ENCODE measurements around the gene BCL3.

BCL3 gene

GRCh38 chr19:44742330-44743061, 6.0 kb upstream of the BCL3 start:
- DNase-seq, result no peak

GRCh38 chr19:44744871-44745332, 3.6 kb upstream of the BCL3 start:
- no peak for DNase-seq

GRCh38 chr19:44745341-44745831, 3.1 kb upstream of the BCL3 start:
- no peak for DNase-seq

- no peak for DNase-seq
Measured at GRCh38 chr19:44745887-44746600, 2.5 kb upstream of the BCL3 start.

- DNase-seq, result no peak
Measured at GRCh38 chr19:44746616-44746945, 1.9 kb upstream of the BCL3 start.

GRCh38 chr19:44746946-44747738, 1.4 kb upstream of the BCL3 start:
- DNase-seq, result no peak

GRCh38 chr19:44747739-44748425, 626 bp upstream of the BCL3 start:
- no peak for DNase-seq

GRCh38 chr19:44749292-44749691, 784 bp downstream of the BCL3 start:
- DNase-seq, result no peak

- no peak for DNase-seq
Measured at GRCh38 chr19:44749994-44750393, 1.5 kb downstream of the BCL3 start.

GRCh38 chr19:44752123-44752815, 3.8 kb downstream of the BCL3 start:
- DNase-seq, result no peak

GRCh38 chr19:44752816-44753625, 4.5 kb downstream of the BCL3 start:
- no peak for DNase-seq

GRCh38 chr19:44753626-44753931, 5.1 kb downstream of the BCL3 start:
- DNase-seq, result no peak

- DNase-seq, result no peak
Measured at GRCh38 chr19:44753932-44754749, 5.6 kb downstream of the BCL3 start.

- DNase-seq, result no peak
Measured at GRCh38 chr19:44754750-44755080, 6.2 kb downstream of the BCL3 start.

- no peak for DNase-seq
Measured at GRCh38 chr19:44755219-44755618, 6.7 kb downstream of the BCL3 start.

- DNase-seq, result no peak
Measured at GRCh38 chr19:44756089-44756562, 7.6 kb downstream of the BCL3 start.

GRCh38 chr19:44757057-44757734, 8.7 kb downstream of the BCL3 start:
- no peak for DNase-seq

GRCh38 chr19:44757735-44758505, 9.4 kb downstream of the BCL3 start:
- DNase-seq, result no peak

- DNase-seq, result no peak
Measured at GRCh38 chr19:44758596-44758995, 10.1 kb downstream of the BCL3 start.

Measured in NCI-H187 treated with DMSO at 0.1 percent for 48 hours (cell line).